CD4-positive, CD25-positive, alpha-beta regulatory T cell (primary cell): ENCODE measurements around the gene METTL21A. TPM values are rescaled to one million over a fixed set of nuclear protein-coding genes. Genes with fewer than 3 reads are reported as not detected.
"Not testable (repeated sequence)": the region's sequence is repeated elsewhere in the genome, so short reads cannot be mapped to it uniquely, and the experiment has no call there.

ENCODE experiments used
- ATAC-seq, 2 donors: fragments of 150-1000 bp; cut with Tn5 transposase; one replicate each; pipeline ENCODE4 v1.10.0; 2021; ENCODE audit warnings: low read depth in 2 of 2, moderate number of reproducible peaks in 2 of 2, moderate library complexity in 1 of 2
- DNase-seq, 3 donors: peaks; one replicate each; pipeline versions ENCODE4 v3.0.0 to v3.0.0-alpha.2; 2012 to 2022; ENCODE audit warnings: mixed read lengths in 1 of 3
- H3K27ac ChIP-seq: one replicate; pipeline ENCODE4 v1.7.0; 2013; ENCODE audit warnings: mild to moderate bottlenecking, low read length; ENCODE audit not compliant: insufficient read depth, poor library complexity, severe bottlenecking
- H3K27me3 ChIP-seq: one replicate; pipeline ENCODE4 v1.7.0; 2013; ENCODE audit warnings: low read length; ENCODE audit not compliant: control insufficient read depth, insufficient read depth
- H3K36me3 ChIP-seq: one replicate; pipeline ENCODE4 v1.7.0; 2013; ENCODE audit warnings: mild to moderate bottlenecking, low read length, moderate library complexity; ENCODE audit not compliant: control insufficient read depth, insufficient read depth
- H3K4me1 ChIP-seq: 2 replicates; pipeline ENCODE4 v1.7.0; 2013; ENCODE audit warnings: mild to moderate bottlenecking, low read length; ENCODE audit not compliant: insufficient read depth, control insufficient read depth, poor library complexity, severe bottlenecking
- H3K4me3 ChIP-seq: one replicate; pipeline ENCODE4 v1.7.0; 2013; ENCODE audit warnings: low read depth, mild to moderate bottlenecking, low read length, moderate library complexity
- H3K9me3 ChIP-seq, 2 experiments: 1 replicate in 1 of 2; 2 replicates in 1 of 2; pipeline ENCODE4 v1.7.0; 2013; ENCODE audit warnings: low read length in 2 of 2, mild to moderate bottlenecking in 1 of 2, moderate library complexity in 1 of 2; ENCODE audit not compliant: control insufficient read depth in 2 of 2
- H3K27ac Mint-ChIP-seq, 3 donors: one replicate each; pipeline ENCODE4 v1.8.0; 2020 to 2022; ENCODE audit warnings: mild to moderate bottlenecking in 3 of 3, mixed read lengths in 3 of 3, moderate library complexity in 2 of 3
- H3K27me3 Mint-ChIP-seq: one replicate; pipeline ENCODE4 v1.8.0; 2022; ENCODE audit warnings: mild to moderate bottlenecking, mixed read lengths
- H3K36me3 Mint-ChIP-seq: one replicate; pipeline ENCODE4 v1.8.0; 2020; ENCODE audit warnings: mixed read lengths
- H3K4me1 Mint-ChIP-seq, 4 donors: one replicate each; pipeline ENCODE4 v1.8.0; 2020 to 2022; ENCODE audit warnings: mixed read lengths in 4 of 4, mild to moderate bottlenecking in 1 of 4
- H3K4me3 Mint-ChIP-seq, 4 donors: one replicate each; pipeline ENCODE4 v1.8.0; 2020 to 2022; ENCODE audit warnings: mild to moderate bottlenecking in 4 of 4, mixed read lengths in 4 of 4, moderate library complexity in 3 of 4
- H3K9me3 Mint-ChIP-seq, 7 donors: one replicate each; pipeline ENCODE4 v1.8.0; 2020 to 2022; ENCODE audit warnings: mixed read lengths in 7 of 7, mild to moderate bottlenecking in 3 of 7, moderate library complexity in 2 of 7
- polyA plus RNA-seq, 4 donors: library from polyadenylated mRNA; unstranded; fragments of 300-500 nt; fragmentation: Illumina TruSeq; gene quantifications; one replicate each; pipeline ENCODE4 v1.2.3, GENCODE V29; 2021
- total RNA-seq: library from RNA; stranded (reverse); gene quantifications from one replicate; pipeline ENCODE4 v1.2.3, GENCODE V29; 2022

Gene METTL21A
- total and polyA plus RNA-seq, 5 donors from 2014 or later = 13.7 to 29.7 (median 22.2) TPM

- Mint-ChIP-seq H3K9me3 (peaks cover 0 to under 1% (median 0%) of the 10 kb centered on the region in 7 donors), H3K27ac (no peak overlapping the region), H3K36me3 (no peaks in the 10 kb centered on the region), H3K27me3 (no peaks in the 10 kb centered on the region), H3K4me3 (no peak overlapping the region), H3K4me1 (peaks cover 0 to 5% (median 0%) of the 10 kb centered on the region in 4 donors)
- Histone ChIP-seq H3K27ac (no peak overlapping the region), H3K9me3 (no peaks in the 10 kb centered on the region), H3K4me1 (no peaks in the 10 kb centered on the region), H3K36me3 (no peaks in the 10 kb centered on the region), H3K4me3 (no peak overlapping the region), H3K27me3 (no peaks in the 10 kb centered on the region)
- no peak for DNase-seq
- no peak for ATAC-seq
These were observed 35.8 kb upstream of the METTL21A start for GRCh38 chr2:207660994-207661393.

GRCh38 chr2:207658156-207658555 is 33.0 kb upstream of the METTL21A start:
- DNase-seq = no peak
- Mint-ChIP-seq H3K27me3 (no peaks in the 10 kb centered on the region), H3K36me3 (no peaks in the 10 kb centered on the region), H3K4me3 (no peak overlapping the region), H3K27ac (no peak overlapping the region), H3K4me1 (peaks cover 0 to 5% (median 0%) of the 10 kb centered on the region in 4 donors), H3K9me3 (peaks cover 0 to 1% (median 0%) of the 10 kb centered on the region in 7 donors)
- H3K27me3 ChIP-seq = no peaks in the 10 kb centered on the region
- no peak for ATAC-seq
- no peak overlapping the region for H3K4me3 ChIP-seq
- no peaks in the 10 kb centered on the region for H3K4me1 ChIP-seq
- no peaks in the 10 kb centered on the region for H3K9me3 ChIP-seq
- H3K27ac ChIP-seq = no peak overlapping the region
- H3K36me3 ChIP-seq = no peaks in the 10 kb centered on the region

GRCh38 chr2:207655000-207655399 is 29.8 kb upstream of the METTL21A start:
- no peak overlapping the region for H3K4me3 ChIP-seq
- no peaks in the 10 kb centered on the region for H3K36me3 Mint-ChIP-seq
- peaks cover under 1% of the 10 kb centered on the region for H3K27me3 Mint-ChIP-seq

GRCh38 chr2:207646582-207646981 is 21.4 kb upstream of the METTL21A start:
- ATAC-seq = not testable (repeated sequence)

More at GRCh38 chr2:207655000-207655399, 29.8 kb upstream of the METTL21A start:
- Mint-ChIP-seq H3K9me3 (peaks cover 0 to 1% (median 0%) of the 10 kb centered on the region in 7 donors), H3K4me1 (no peaks in the 10 kb centered on the region), H3K4me3 (no peak overlapping the region), H3K27ac (no peak overlapping the region)
- Histone ChIP-seq H3K36me3 (no peaks in the 10 kb centered on the region), H3K27ac (no peak overlapping the region), H3K9me3 (no peaks in the 10 kb centered on the region), H3K27me3 (no peaks in the 10 kb centered on the region), H3K4me1 (no peaks in the 10 kb centered on the region)
- no peak for DNase-seq
- ATAC-seq = no peak

GRCh38 chr2:207643892-207644291 is 18.7 kb upstream of the METTL21A start:
- no peaks in the 10 kb centered on the region for H3K36me3 ChIP-seq
- no peak overlapping the region for H3K4me3 ChIP-seq
- no peak overlapping the region for H3K27ac ChIP-seq
- H3K27ac Mint-ChIP-seq = no peak overlapping the region
- H3K4me3 Mint-ChIP-seq = no peak overlapping the region
- H3K9me3 Mint-ChIP-seq = peaks cover 0 to 12% (median 9%) of the 10 kb centered on the region in 7 donors
- ATAC-seq = no peak
- no peaks in the 10 kb centered on the region for H3K4me1 Mint-ChIP-seq
- no peaks in the 10 kb centered on the region for H3K27me3 ChIP-seq
- peaks cover 12 to 14% of the 10 kb centered on the region in 2 experiments for H3K9me3 ChIP-seq
- H3K36me3 Mint-ChIP-seq = no peaks in the 10 kb centered on the region
- DNase-seq = no peak
- no peaks in the 10 kb centered on the region for H3K4me1 ChIP-seq
- peaks cover 6% of the 10 kb centered on the region for H3K27me3 Mint-ChIP-seq

More at GRCh38 chr2:207646582-207646981, 21.4 kb upstream of the METTL21A start:
- H3K36me3 ChIP-seq, H3K36me3 Mint-ChIP-seq, H3K9me3 ChIP-seq, H3K27ac Mint-ChIP-seq, H3K4me3 ChIP-seq, H3K9me3 Mint-ChIP-seq, DNase-seq, H3K4me1 ChIP-seq, H3K27me3 ChIP-seq, H3K4me1 Mint-ChIP-seq, H3K27ac ChIP-seq, H3K4me3 Mint-ChIP-seq: not testable (repeated sequence)
- peaks cover 17% of the 10 kb centered on the region for H3K27me3 Mint-ChIP-seq

- Histone ChIP-seq H3K36me3 (no peaks in the 10 kb centered on the region), H3K27ac (no peak overlapping the region), H3K4me1 (no peaks in the 10 kb centered on the region), H3K9me3 (peaks cover 12 to 14% of the 10 kb centered on the region in 2 experiments), H3K4me3 (no peak overlapping the region), H3K27me3 (no peaks in the 10 kb centered on the region)
- ATAC-seq (no peak), DNase-seq (no peak)
- Mint-ChIP-seq H3K4me1 (no peaks in the 10 kb centered on the region), H3K27ac (no peak overlapping the region), H3K9me3 (peaks cover 0 to 12% (median 6%) of the 10 kb centered on the region in 7 donors), H3K4me3 (no peak overlapping the region), H3K27me3 (peaks cover 10% of the 10 kb centered on the region), H3K36me3 (no peaks in the 10 kb centered on the region)
These were observed 15.5 kb upstream of the METTL21A start for GRCh38 chr2:207640661-207641060.

GRCh38 chr2:207640160-207640559 is 15.0 kb upstream of the METTL21A start:
- Histone ChIP-seq H3K4me1 (no peaks in the 10 kb centered on the region), H3K4me3 (no peak overlapping the region), H3K9me3 (peaks cover 12 to 14% of the 10 kb centered on the region in 2 experiments), H3K27ac (no peak overlapping the region), H3K36me3 (no peaks in the 10 kb centered on the region), H3K27me3 (no peaks in the 10 kb centered on the region)
- Mint-ChIP-seq H3K4me3 (no peak overlapping the region), H3K9me3 (peaks cover 0 to 12% (median 6%) of the 10 kb centered on the region in 7 donors), H3K27ac (no peak overlapping the region), H3K36me3 (no peaks in the 10 kb centered on the region), H3K27me3 (peaks cover 10% of the 10 kb centered on the region), H3K4me1 (no peaks in the 10 kb centered on the region)
- no peak for DNase-seq
- no peak for ATAC-seq

- H3K27me3 ChIP-seq, H3K27ac Mint-ChIP-seq, H3K4me3 Mint-ChIP-seq, H3K36me3 Mint-ChIP-seq, H3K4me1 ChIP-seq, H3K27me3 Mint-ChIP-seq, H3K4me3 ChIP-seq, H3K4me1 Mint-ChIP-seq, H3K27ac ChIP-seq, H3K36me3 ChIP-seq, ATAC-seq, DNase-seq: not testable (repeated sequence)
- peaks cover 0 to 12% (median 6%) of the 10 kb centered on the region in 7 donors for H3K9me3 Mint-ChIP-seq
- peaks cover 12 to 14% of the 10 kb centered on the region in 2 experiments for H3K9me3 ChIP-seq
These were observed 14.1 kb upstream of the METTL21A start for GRCh38 chr2:207639288-207639687.
